BE2C (cell line): ENCODE results near the gene SPACA6.
A peak's percentile ranks its signal among the peaks of the same experiment; 100 is the strongest.

ENCODE experiments used
- DNase-seq: peaks from one replicate; pipeline ENCODE4 v3.0.0-alpha.2; 2020
- H3K27me3 ChIP-seq: fragments of 250-450 bp; sonication (Bioruptor Pico); 2 replicates; pipeline ENCODE4 v1.5.1; 2020; ENCODE audit warnings: mild to moderate bottlenecking
- H3K36me3 ChIP-seq: fragments of 250-450 bp; sonication (Bioruptor Pico); 2 replicates; pipeline ENCODE4 v1.5.1; 2020; ENCODE audit warnings: mild to moderate bottlenecking
- H3K4me1 ChIP-seq: fragments of 250-450 bp; sonication (Bioruptor Pico); 2 replicates; pipeline ENCODE4 v1.5.1; 2020
- H3K4me3 ChIP-seq: 2 replicates; pipeline ENCODE4 v1.5.1; 2011; ENCODE audit warnings: low read depth, low read length
- H3K9me3 ChIP-seq: fragments of 250-450 bp; sonication (Bioruptor Pico); 2 replicates; pipeline ENCODE4 v1.5.1; 2020
- TF ChIP-seq, protein P1 (sequence below): IDR thresholded peaks from 2 replicates; pipeline ENCODE4 v1.5.1; 2012; ENCODE audit warnings: mild to moderate bottlenecking, low read depth, low read length

Gene SPACA6

DNA sequence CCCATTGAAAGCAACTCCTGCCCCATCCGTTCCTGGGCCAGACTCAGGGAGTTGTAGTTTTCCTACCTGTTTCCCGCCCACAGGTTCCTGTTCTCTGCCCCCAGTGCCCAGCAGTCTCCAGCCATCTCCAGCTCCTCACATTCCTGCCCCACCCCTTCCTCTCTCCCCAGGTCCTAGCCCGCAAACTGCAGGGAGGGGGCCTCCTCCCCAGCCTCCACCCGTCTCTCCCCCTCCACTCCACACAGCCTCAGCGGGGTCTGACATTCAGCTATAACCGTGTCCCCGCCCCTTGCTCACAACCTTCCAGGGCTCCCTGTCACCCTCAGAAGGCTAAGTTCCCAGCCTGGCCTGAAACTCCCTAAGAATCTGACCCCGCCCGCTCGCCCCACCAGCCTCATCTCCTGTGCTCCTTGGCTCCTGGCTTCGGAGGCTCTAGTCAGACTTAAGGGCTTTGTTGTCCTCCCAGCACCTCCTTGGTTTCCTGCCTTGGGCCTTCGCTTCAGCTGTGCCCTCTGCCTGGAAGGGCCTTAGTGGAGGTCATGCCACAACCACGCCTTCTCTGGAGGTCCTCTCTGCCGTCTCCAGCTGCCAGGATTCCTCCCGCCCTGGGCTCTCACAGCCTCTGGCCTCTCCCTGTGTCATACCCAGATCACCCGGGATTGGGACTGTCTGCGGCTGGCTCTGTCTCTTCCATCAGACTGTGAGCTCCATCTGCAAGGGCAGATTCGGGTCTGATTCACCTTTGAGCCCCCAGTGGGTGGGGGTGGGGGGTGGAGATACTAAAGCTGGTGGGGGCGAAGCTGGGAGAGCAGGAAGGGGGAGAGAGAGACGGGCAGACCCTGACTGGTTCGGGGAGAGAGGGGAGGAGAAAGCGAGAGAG, 5.1 kb upstream of the SPACA6 start:
- H3K4me3 ChIP-seq: peak overlapping the region; percentile 83
- TF ChIP-seq, protein P1, sequence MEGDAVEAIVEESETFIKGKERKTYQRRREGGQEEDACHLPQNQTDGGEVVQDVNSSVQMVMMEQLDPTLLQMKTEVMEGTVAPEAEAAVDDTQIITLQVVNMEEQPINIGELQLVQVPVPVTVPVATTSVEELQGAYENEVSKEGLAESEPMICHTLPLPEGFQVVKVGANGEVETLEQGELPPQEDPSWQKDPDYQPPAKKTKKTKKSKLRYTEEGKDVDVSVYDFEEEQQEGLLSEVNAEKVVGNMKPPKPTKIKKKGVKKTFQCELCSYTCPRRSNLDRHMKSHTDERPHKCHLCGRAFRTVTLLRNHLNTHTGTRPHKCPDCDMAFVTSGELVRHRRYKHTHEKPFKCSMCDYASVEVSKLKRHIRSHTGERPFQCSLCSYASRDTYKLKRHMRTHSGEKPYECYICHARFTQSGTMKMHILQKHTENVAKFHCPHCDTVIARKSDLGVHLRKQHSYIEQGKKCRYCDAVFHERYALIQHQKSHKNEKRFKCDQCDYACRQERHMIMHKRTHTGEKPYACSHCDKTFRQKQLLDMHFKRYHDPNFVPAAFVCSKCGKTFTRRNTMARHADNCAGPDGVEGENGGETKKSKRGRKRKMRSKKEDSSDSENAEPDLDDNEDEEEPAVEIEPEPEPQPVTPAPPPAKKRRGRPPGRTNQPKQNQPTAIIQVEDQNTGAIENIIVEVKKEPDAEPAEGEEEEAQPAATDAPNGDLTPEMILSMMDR: no peak

DNA sequence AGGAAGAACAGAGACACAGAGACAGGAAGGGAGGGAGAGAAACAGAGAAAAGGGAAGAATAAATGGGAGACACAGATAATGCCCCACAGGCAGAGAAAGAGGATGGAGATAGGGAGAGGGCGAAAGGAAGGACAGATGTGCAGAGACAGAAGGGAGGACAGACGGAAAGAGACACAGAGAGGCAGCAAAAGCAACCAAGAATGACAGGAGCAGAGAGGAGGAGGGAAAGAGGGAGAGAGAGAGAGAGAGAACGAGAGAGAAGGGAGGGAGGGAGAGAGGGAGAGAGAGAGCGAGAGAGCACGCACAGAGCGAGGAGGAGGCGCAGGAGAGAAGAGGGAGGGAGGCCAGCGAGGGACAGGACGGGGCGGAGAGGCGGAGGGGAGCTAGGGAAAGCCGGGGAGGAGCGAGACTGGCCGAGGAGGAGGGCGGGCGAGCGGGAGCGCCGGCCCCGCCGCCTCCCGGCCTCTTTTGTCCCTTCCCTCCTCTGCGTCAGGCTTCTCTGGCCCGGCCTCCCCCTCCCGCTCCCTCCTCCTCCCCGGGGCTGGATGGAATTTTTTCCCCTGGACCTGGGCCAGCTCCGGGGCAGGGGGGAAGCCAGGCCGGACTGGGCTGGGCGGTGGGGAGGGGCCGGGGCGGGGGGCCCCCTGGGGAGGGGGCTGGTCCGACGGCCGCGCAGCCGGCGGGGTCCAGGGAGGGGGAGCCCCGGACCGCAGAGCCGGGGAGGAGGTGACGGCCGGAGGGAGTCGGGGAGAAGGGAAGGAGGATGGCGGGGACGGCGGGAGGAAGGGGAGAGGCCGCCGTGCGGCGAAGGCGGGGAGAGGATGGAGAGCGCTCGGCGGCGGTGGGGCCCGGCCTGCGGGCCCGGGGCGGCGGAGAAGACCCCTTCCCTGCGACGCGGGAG, 4.2 kb upstream of the SPACA6 start:
- TF ChIP-seq, protein P1: no peak
- H3K4me3 ChIP-seq: peak overlapping the region; percentile 83
- no peaks in the 10 kb centered on the region for H3K27me3 ChIP-seq
- peak; percentile 91 for DNase-seq
- H3K36me3 ChIP-seq: peaks cover 16% of the 10 kb centered on the region
- H3K4me1 ChIP-seq: peaks cover 4% of the 10 kb centered on the region; the same call in 1 of the 2 replicates
- no peaks in the 10 kb centered on the region for H3K9me3 ChIP-seq

More for the DNA sequence above, 5.1 kb upstream of the SPACA6 start:
- DNase-seq: peak; percentile 69
- H3K36me3 ChIP-seq: peaks cover 9% of the 10 kb centered on the region; the same call in 1 of the 2 replicates
- no peaks in the 10 kb centered on the region for H3K27me3 ChIP-seq
- H3K9me3 ChIP-seq: no peaks in the 10 kb centered on the region
- H3K4me1 ChIP-seq: peaks cover 4% of the 10 kb centered on the region; the same call in 1 of the 2 replicates

DNA sequence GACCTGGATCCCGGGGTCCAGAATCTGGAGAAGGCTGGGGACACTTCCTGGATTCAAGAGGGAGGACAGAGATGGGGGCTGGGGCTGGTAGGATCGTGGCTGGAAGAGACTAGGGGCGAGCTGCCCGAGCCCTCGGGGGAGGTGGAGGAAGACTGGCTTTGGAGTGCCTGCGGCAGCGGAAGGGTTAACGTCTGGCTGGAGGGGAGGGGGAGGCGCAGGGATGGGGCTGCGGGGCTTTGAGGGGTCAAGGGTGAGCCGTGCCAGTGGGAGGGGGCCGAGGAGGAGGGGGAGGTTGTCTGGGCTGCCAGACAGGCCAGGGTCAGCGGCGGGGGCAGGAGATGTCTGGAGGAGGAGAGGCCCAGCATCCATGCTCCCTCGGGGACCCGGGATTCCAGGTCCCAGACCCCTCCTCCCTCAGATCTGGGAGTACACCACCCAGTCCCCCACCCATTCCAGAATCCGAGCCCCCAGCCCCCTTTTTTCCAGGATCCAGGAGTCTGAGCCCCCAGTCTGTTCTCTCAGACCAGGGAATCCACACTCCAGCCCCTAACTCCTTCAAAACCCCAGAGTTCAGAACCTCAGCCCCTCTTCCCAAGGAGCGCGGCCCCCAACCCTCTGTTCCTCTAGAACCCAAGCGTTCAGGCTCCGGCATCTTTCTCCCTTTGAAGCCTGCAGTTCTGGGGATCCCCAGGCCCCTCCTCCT, 3.2 kb upstream of the SPACA6 start:
- Histone ChIP-seq H3K27me3 (no peaks in the 10 kb centered on the region), H3K4me1 (peaks cover 4% of the 10 kb centered on the region; the same call in 1 of the 2 replicates), H3K4me3 (peak overlapping the region; percentile 83), H3K9me3 (no peaks in the 10 kb centered on the region), H3K36me3 (peaks cover 26% of the 10 kb centered on the region)
- TF ChIP-seq, protein P1: no peak
- DNase-seq: peak; percentile 67

DNA sequence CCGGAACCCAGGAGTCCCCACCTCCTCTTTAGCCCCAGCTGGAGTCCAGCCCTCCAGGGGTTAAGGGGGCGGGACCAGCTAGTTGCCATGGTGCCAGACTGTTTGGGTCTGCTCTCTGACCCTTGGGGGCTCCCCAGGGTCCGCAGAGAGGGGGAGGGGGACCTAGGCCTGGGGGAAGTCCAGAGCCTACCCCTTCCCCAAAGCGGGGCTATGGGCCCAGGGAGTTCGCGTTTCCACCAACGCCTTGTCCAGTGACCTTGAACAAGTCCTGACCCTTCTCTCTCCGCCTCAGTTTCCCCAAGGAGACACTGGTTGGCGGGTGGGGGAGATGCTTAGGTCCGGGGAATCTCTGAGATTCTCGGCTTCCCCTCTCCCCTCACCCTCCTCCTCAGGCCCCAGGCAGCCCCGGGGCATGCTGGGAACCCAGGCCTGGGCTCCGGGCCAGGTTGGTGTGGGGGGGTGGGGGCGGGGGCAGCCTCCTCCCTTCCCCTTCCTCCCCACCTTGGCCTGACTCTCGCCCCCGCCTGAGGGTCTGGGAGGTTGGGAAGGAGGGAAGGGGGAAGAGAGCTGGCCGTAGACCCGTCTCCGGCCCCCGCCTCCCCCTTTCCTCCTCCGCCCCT, 2.6 kb upstream of the SPACA6 start:
- TF ChIP-seq, protein P1: no peak
- peaks cover 4% of the 10 kb centered on the region; the same call in 1 of the 2 replicates for H3K4me1 ChIP-seq
- peak; percentile 77 for DNase-seq
- no peaks in the 10 kb centered on the region for H3K9me3 ChIP-seq
- H3K27me3 ChIP-seq: no peaks in the 10 kb centered on the region
- peak overlapping the region; percentile 83 for H3K4me3 ChIP-seq
- H3K36me3 ChIP-seq: peaks cover 32% of the 10 kb centered on the region

DNA sequence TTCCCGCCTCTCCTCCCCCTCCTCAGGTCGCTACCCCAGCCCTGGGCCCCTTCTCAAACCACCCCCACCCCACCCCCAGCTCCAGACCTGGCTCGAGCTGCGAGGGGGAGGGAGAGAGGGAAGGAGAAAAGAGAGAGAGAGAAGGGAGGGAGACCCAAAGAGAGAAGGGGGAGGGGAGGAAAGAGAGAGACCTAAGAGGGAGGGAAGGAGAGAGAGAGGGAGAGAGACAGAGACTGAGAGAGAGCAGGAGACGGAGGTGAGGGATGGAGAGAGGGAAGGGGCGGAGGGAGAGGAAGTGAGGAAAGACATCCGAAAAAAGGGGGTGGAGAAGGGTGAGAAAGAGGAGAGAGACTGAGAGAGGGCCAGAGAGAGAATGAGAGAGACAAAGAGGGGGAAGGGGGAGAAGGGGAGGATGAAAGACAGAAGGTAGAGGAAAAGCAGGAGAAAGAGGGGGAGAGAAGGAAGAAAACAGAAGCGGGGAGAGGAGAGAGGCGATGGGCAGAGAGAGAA, 2.0 kb upstream of the SPACA6 start:
- DNase-seq: no peak
- peaks cover 35% of the 10 kb centered on the region for H3K36me3 ChIP-seq
- H3K27me3 ChIP-seq: no peaks in the 10 kb centered on the region
- H3K4me1 ChIP-seq: peaks cover 4% of the 10 kb centered on the region; the same call in 1 of the 2 replicates
- no peaks in the 10 kb centered on the region for H3K9me3 ChIP-seq
- TF ChIP-seq, protein P1: no peak
- H3K4me3 ChIP-seq: peak overlapping the region; percentile 83
